Fibroblast of lung (primary cell): ENCODE results near the gene BCL2L13. TPM values are rescaled to one million over a fixed set of nuclear protein-coding genes. Genes with fewer than 3 reads are reported as not detected.

ENCODE experiments used
- DNase-seq, 2 donors: peaks; one replicate each; pipeline versions ENCODE4 v3.0.0 to v3.0.0-alpha.2; 2010; ENCODE audit warnings: low read depth in 2 of 2
- H2AFZ ChIP-seq: 2 replicates; pipeline ENCODE4 v1.5.1; 2012; ENCODE audit warnings: low read length, control low read depth, inconsistent platforms
- H3K27ac ChIP-seq: 2 replicates; pipeline ENCODE4 v1.5.1; 2011; ENCODE audit warnings: low read length, control low read depth; ENCODE audit not compliant: insufficient read depth
- H3K27me3 ChIP-seq: 2 replicates; pipeline ENCODE4 v1.5.1; 2011; ENCODE audit warnings: mild to moderate bottlenecking, low read length; ENCODE audit not compliant: control insufficient read depth, insufficient read depth
- H3K36me3 ChIP-seq: 2 replicates; pipeline ENCODE4 v1.5.1; 2011; ENCODE audit warnings: low read length; ENCODE audit not compliant: control insufficient read depth, insufficient read depth
- H3K4me1 ChIP-seq: 2 replicates; pipeline ENCODE4 v1.5.1; 2011; ENCODE audit warnings: low read length; ENCODE audit not compliant: control insufficient read depth, insufficient read depth; ENCODE audit errors: extremely low read depth
- H3K4me2 ChIP-seq: 2 replicates; pipeline ENCODE4 v1.5.1; 2011; ENCODE audit warnings: low read length, control low read depth; ENCODE audit not compliant: insufficient read depth; ENCODE audit errors: extremely low read depth
- H3K4me3 ChIP-seq, 4 experiments: fragments of 200-600 bp in 1 of 4; sonication (generic) in 1 of 4; replicated peaks in 1 of 4; 2 replicates each; pipeline ENCODE4 v1.5.1; 2011 to 2016; ENCODE audit warnings: low read length in 4 of 4, low read depth in 3 of 4, mild to moderate bottlenecking in 3 of 4, control low read depth in 2 of 4, inconsistent platforms in 1 of 4, mixed read lengths in 1 of 4; ENCODE audit not compliant: insufficient read depth in 1 of 4; ENCODE audit errors: control extremely low read depth in 1 of 4
- H3K79me2 ChIP-seq: 2 replicates; pipeline ENCODE4 v1.5.1; 2012; ENCODE audit warnings: mild to moderate bottlenecking, low read length, inconsistent platforms; ENCODE audit not compliant: control insufficient read depth, insufficient read depth
- H3K9ac ChIP-seq: 2 replicates; pipeline ENCODE4 v1.5.1; 2011; ENCODE audit warnings: mild to moderate bottlenecking, low read length, control low read depth; ENCODE audit not compliant: insufficient read depth
- H3K9me3 ChIP-seq: 2 replicates; pipeline ENCODE4 v1.5.1; 2012; ENCODE audit warnings: low read depth, low read length; ENCODE audit not compliant: control insufficient read depth, insufficient read depth
- H4K20me1 ChIP-seq: 2 replicates; pipeline ENCODE4 v1.5.1; 2011; ENCODE audit warnings: low read length; ENCODE audit not compliant: control insufficient read depth, insufficient read depth; ENCODE audit errors: extremely low read depth
- CTCF ChIP-seq, 2 donors: IDR thresholded peaks in 1 of 2; conservative IDR thresholded peaks in 1 of 2; 1 replicate in 1 of 2; 2 replicates in 1 of 2; pipeline ENCODE4 v1.5.1; 2011 to 2012; ENCODE audit warnings: low read length in 2 of 2, control low read depth in 1 of 2, inconsistent platforms in 1 of 2, low read depth in 1 of 2, mild to moderate bottlenecking in 1 of 2
- EZH2 ChIP-seq: IDR thresholded peaks from 2 replicates; pipeline ENCODE4 v1.5.1; 2012; ENCODE audit warnings: low read length, control low read depth, mild to moderate bottlenecking; ENCODE audit errors: missing control alignments
- polyA plus RNA-seq, 2 donors: library from polyadenylated mRNA; depleted of rRNA in 1 of 2; stranded (reverse) in 1 of 2; unstranded in 1 of 2; fragments of >200 nt; gene quantifications; 2 replicates each; pipeline ENCODE4 v1.2.1, GENCODE V29; 2011 to 2012; ENCODE audit warnings: missing spikeins in 1 of 2
- total RNA-seq: library from RNA; depleted of rRNA; stranded (reverse); fragments of >200 nt; gene quantifications from 2 replicates; pipeline ENCODE4 v1.2.1, GENCODE V29; 2014

BCL2L13 gene
- total and polyA plus RNA-seq, 2 donors (not counting 1 experiment from before 2014, with no cell fraction given), result 65.1 to 76.8 TPM

- Histone ChIP-seq H3K4me1 (peaks cover 11% of the 10 kb centered on the region), H3K4me2 (peak within 1 kb of the TSS; percentile 83), H3K36me3 (no peaks in the 10 kb centered on the region), H4K20me1 (no peaks in the 10 kb centered on the region), H2AFZ (peak within 1 kb of the TSS; percentile 35), H3K9me3 (no peaks in the 10 kb centered on the region), H3K4me3 (peak within 1 kb of the TSS; percentile 43 to 67 (median 62)), H3K9ac (peak within 1 kb of the TSS; percentile 58), H3K27me3 (no peaks in the 10 kb centered on the region), H3K79me2 (no peaks in the 10 kb centered on the region), H3K27ac (no peak within 1 kb of the TSS)
- TF ChIP-seq CTCF (conservative IDR thresholded peaks at IDR 0.05 in 1 of 2, IDR thresholded peaks at IDR 0.05 in 1 of 2; ENCODE audit: low read depth in 1 of 2, low read length in 2 of 2) (no peak), EZH2 (no peak)
- DNase-seq, result peak in 1 of 2 donors; percentile 30
These were observed 135.8 kb downstream of the BCL2L13 start, which contains the start of gene BID for GRCh38 chr22:17774206-17774925. Gene BID (minus strand): TSS chr22:17774469. CDS start chr22:17750116, 24,353 bp downstream.

- Histone ChIP-seq H3K27me3 (no peaks in the 10 kb centered on the region), H3K9ac (no peak overlapping the region), H4K20me1 (no peaks in the 10 kb centered on the region), H3K27ac (no peak overlapping the region), H3K79me2 (no peaks in the 10 kb centered on the region), H3K36me3 (no peaks in the 10 kb centered on the region), H3K4me3 (peak overlapping the region in 2 of 4 experiments; percentile 55 to 67), H3K9me3 (no peaks in the 10 kb centered on the region), H3K4me1 (peaks cover 11% of the 10 kb centered on the region), H3K4me2 (no peak overlapping the region), H2AFZ (no peak overlapping the region)
- TF ChIP-seq CTCF (conservative IDR thresholded peaks at IDR 0.05 in 1 of 2, IDR thresholded peaks at IDR 0.05 in 1 of 2; ENCODE audit: low read depth in 1 of 2, low read length in 2 of 2) (no peak), EZH2 (no peak)
- no peak for DNase-seq
These were observed 136.5 kb downstream of the BCL2L13 start for GRCh38 chr22:17774926-17775685.

- Histone ChIP-seq H2AFZ (no peak overlapping the region), H3K4me1 (peaks cover 11% of the 10 kb centered on the region), H3K79me2 (no peaks in the 10 kb centered on the region), H3K27ac (no peak overlapping the region), H3K9me3 (no peaks in the 10 kb centered on the region), H3K4me2 (no peak overlapping the region), H3K36me3 (no peaks in the 10 kb centered on the region), H3K27me3 (no peaks in the 10 kb centered on the region), H3K4me3 (no peak overlapping the region), H3K9ac (no peak overlapping the region), H4K20me1 (no peaks in the 10 kb centered on the region)
- TF ChIP-seq CTCF (conservative IDR thresholded peaks at IDR 0.05 in 1 of 2, IDR thresholded peaks at IDR 0.05 in 1 of 2; ENCODE audit: low read depth in 1 of 2, low read length in 2 of 2) (no peak), EZH2 (no peak)
- DNase-seq, result no peak
These were observed 137.4 kb downstream of the BCL2L13 start for GRCh38 chr22:17775781-17776465.
